ENCODE data around the gene ARL17B.
"Not testable (repeated sequence)": the region's sequence is repeated elsewhere in the genome, so short reads cannot be mapped to it uniquely, and the experiment has no call there.

DNA sequence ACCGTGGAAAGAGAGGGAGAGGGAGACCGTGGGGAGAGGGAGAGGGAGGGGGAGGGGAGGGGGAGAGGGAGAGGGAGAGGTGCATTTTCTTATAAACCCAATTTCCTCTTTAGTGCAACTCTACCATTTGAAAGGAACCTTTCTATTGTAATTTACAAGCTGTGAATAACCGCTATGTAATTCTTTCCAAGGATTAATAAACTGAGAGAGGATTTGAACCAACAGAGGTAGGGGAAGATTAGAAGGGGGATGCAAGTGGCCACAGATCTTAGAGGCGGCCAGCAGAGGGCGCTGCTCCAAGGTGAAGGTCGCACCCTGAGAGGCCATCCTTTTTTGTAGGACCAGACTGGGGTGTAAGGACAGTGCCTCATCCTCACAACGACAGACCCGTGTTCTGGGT, 107.8 kb downstream of the ARL17B start:
- TF ChIP-seq, protein P1, sequence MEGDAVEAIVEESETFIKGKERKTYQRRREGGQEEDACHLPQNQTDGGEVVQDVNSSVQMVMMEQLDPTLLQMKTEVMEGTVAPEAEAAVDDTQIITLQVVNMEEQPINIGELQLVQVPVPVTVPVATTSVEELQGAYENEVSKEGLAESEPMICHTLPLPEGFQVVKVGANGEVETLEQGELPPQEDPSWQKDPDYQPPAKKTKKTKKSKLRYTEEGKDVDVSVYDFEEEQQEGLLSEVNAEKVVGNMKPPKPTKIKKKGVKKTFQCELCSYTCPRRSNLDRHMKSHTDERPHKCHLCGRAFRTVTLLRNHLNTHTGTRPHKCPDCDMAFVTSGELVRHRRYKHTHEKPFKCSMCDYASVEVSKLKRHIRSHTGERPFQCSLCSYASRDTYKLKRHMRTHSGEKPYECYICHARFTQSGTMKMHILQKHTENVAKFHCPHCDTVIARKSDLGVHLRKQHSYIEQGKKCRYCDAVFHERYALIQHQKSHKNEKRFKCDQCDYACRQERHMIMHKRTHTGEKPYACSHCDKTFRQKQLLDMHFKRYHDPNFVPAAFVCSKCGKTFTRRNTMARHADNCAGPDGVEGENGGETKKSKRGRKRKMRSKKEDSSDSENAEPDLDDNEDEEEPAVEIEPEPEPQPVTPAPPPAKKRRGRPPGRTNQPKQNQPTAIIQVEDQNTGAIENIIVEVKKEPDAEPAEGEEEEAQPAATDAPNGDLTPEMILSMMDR (conservative IDR thresholded peaks at IDR 0.05) = peak; percentile 80
- TF ChIP-seq EZH2 (IDR thresholded peaks at IDR 0.05; ENCODE audit: low read depth) = not testable (repeated sequence)

Data from PC-9 (cell line).